ENCODE measurements around the gene UBE2Q2. TPM values are rescaled to one million over a fixed set of nuclear protein-coding genes. Genes with fewer than 3 reads are reported as not detected.

Gene UBE2Q2
- total RNA-seq = 30.6 TPM

DNA sequence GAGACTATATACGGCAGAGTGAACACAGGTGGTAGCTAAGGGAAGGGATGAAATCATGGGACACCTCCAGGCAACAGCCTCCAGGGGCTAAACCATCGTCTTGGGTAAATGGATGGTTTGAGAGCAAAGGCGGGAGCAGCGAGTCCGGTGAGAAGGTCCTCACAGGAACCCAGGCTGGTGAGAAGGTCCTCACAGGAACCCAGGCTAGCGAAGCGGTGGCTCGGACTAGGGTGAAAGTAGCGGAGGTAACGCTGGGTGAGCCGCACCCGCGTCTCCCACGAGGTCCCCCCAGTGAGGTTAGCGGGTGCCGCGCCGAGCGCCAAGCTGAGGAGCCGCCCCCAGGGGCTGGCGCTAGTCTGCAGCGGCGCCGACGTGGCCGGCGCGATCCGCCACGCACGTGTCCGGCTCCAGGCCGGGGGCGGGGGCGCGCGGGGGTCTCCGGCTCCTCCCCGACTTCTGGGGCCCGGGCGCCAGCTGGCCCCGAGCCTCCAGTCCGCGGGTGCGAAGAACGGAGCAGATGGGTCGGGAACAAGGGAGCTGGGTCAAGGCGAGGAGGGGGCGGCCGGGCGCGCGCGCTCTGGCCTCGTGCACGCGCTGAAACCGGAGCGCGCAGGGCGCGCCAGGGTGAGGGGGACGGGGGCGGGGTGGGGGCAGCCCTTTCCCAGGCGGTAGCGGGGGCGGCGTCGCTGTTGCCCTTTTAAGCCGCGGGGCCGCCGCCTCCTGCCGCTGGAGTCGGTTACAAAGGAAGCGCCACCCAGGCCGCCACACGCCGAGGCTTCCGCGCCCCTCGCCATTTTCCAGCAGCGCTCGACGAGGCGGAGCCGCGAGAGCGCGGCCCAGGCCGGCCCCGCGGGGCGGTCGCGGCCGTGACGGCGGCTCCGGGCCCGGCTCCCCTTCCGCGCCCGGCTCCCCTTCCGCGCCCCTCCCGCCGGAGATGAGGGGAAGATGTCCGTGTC lies at the start of gene UBE2Q2:
UBE2Q2 (plus strand) TSS at position 726 of the 956 bp plus-strand sequence; CDS start at position 946, 220 bp downstream.

DNA sequence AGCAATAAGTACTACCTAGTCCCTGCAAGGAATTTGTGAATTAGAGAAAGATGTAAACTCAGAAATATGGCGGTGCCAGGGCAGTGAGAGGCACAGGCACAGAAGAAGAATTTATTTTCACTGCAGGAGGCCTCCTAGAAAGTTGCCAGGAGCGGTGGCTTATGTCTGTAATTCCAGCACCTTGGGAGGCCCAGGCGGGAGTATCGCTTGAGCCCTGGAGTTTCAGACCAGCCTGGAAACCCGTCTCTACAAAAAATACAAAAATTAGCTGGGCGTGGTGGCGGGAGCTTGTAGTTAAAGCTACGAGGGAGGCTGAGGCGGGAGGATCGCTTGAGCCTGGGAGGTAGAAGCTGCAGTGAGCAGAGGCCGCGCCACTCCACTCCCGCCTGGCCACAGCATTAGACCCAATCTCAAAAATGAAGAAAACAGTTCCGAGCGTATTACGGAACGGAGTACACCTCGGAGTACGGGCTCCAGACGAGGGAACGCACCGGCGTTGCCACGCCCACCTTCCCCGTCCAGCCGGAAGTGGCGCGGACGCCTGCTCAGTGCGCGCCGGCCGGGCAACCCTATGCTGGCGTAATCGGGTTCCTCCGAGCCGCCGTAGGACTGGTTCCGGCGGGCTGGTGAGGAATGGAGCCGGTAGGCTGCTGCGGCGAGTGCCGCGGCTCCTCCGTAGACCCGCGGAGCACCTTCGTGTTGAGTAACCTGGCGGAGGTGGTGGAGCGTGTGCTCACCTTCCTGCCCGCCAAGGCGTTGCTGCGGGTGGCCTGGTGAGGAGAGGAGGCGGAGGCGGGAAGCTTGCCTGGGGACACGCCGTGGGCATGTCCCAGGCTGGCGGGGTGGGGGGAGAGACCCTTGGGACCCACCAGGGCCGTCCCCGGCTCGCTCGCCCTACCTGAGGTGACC lies 60.3 kb downstream of the UBE2Q2 start, which contains the start of gene FBXO22:
FBXO22 (plus strand) TSS at position 548 of the 909 bp plus-strand sequence; CDS start at position 634, 86 bp downstream.

Small RNAs within 50 kb of the gene (small RNA-seq; reads per million reads assigned to genes)
- gene RN7SL510P (ENCODE audit: low replicate concordance) = not detected

Other genes starting within 250 kb of the UBE2Q2 start
- 25.7 TPM for gene SNUPN, start 217.7 kb upstream of the UBE2Q2 start, total RNA-seq
- gene IMP3, start 203.2 kb upstream of the UBE2Q2 start, total RNA-seq = 68.1 TPM
- gene SNX33, start 195.5 kb upstream of the UBE2Q2 start, total RNA-seq = 12.4 TPM
- gene CSPG4, start 130.6 kb upstream of the UBE2Q2 start, total RNA-seq = 45.7 TPM
- 44.1 TPM for gene FBXO22, start 60.4 kb downstream of the UBE2Q2 start, total RNA-seq
- 2.5 TPM for gene NRG4, start 169.0 kb downstream of the UBE2Q2 start, total RNA-seq
- 6.3 TPM for gene TMEM266, start 216.5 kb downstream of the UBE2Q2 start, total RNA-seq

All from metanephros (tissue), 2 donors.